HG02943 (cell line): ENCODE data around the gene UQCC2.

Experiments
- ATAC-seq: cut with Tn5 transposase; IDR thresholded peaks from one replicate; pipeline ENCODE4 v1.9.1; 2021; ENCODE audit warnings: mild to moderate bottlenecking, low read depth, moderate library complexity; ENCODE audit not compliant: unreplicated experiment

Gene UQCC2

DNA sequence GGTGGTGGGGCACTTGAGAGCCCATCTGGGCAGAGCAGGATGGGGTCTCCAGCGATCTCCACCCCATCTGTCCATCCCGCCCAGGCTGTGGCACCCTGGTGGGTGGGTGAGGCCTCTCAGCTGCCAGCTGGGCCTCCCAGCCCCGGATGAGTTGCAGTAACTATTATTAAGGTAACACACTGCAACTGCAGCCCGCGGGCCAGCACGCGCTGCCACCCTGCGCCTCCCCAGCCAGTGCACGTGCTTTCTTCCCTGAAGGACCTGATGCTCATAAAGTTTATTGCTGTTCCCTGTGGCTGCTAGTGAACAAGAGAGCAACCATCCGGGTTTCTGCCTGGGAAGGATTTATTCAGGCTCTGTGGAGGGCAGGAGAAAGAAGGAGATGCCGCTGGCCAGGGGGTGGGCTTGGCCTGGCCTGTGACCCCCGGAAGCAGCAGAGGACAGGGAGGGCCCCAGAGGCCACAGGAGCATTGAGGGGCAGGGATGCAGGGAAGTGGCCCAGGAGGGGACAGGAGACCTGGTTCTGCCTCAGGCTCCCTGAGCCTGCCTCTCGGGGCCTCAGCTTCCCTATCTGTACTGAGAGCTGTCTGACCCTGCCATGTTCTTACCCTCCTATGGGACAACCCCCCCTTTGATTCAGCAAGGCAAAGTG lies 33.5 kb upstream of the UQCC2 start:
- ATAC-seq = no peak

DNA sequence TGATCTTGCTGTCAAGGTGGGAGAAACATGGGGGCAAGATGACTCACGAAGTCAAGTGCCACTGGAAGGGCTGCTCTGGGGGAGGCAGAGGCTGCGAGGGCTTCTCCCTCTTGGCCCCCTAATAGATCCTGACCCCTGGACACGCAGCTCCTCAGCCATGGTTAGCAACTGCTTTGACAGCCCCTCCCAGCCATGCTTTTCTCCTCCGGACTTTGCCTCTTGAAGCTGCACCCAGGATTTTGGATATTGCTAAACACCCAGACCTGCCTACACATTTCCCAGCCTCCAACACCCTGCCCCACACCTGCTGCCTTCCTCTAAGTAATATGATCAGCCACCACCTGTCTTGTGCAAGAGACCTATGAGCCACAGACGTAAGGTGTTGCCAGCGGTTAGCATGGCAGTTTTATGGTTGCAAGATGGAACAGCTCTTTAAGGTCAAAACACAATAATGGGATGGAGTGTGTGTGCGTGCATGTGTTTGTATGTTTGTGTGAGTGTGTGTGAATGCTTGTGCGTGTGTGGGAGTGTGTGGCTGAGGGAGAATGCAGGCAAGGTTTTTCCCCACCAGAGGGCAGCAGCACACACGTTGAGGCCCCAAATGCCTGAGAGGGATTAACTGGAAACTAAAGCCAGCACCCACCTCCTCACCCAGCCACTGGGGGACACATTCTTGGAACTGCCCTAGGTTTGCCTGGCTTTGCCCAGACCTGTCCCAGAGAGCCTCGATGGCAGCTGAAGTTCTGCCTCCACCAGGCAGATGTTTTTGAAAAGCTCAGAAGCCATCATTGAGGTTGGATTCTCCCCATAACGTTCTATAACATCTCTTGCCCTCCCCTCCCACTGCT lies 32.7 kb upstream of the UQCC2 start:
- ATAC-seq = no peak

DNA sequence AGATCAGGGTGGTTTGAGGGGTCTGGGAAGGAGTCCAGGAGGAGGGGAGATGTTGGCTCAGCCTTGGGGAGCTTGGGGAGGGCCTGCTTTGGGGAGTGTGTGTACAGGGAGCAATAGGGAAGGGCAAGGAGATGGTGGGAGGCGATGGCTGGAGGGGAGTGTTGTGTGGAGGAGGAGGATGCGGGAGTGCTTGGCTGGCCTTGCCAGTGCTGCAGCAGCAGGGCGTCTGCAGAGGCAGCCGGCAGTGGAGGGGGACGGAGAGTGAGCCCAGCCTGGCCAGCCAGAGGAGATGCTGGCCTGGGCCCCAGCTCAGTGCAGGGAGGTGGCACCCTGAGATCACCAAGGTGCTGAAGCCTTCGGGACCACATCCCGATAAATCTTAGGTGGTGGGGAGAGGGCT lies 31.3 kb upstream of the UQCC2 start:
- no peak for ATAC-seq

DNA sequence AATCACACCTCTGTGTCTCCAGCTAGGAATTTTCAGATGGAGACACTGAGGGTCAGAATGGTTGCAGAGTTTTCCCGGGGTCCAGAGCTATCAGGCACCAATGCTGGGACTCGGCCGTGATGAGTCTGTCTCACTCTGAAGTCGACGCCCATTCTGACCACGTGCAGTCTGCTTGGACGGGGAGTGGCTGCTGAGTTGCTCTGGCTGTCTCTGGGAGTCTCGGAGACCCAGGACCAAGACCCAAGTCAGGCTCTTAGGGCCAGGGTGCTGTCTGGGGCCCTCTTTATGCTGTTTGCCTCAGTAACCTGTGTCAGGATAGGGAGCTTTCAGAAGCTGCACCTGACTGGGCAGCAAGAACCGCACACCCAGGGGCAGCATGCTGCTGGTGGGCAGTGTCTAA lies 30.6 kb upstream of the UQCC2 start:
- ATAC-seq = no peak

DNA sequence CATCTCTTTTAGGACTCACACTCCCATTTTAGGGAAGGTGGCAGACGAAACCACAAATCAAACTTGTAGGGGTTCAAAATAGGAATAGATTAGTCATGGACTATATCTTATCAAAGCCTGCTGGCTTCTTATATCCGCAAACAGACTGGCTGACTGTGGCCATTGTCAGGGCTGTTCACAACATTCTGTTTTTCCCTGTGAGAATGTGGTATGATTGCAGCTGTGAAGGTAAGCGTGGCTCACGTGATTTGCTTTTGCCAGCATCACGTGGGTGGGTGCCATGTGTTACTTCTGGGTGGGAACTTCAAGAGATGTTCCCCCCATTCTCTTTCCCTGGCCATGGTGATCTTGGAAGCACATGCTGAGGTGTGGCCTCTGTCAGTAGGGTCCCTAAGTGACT lies 29.3 kb upstream of the UQCC2 start:
- no peak for ATAC-seq

- ATAC-seq = no peak
Measured at GRCh38 chr6:33740204-33740608, 28.7 kb upstream of the UQCC2 start.

- ATAC-seq = no peak
Measured at GRCh38 chr6:33739571-33739970, 28.1 kb upstream of the UQCC2 start.

- no peak for ATAC-seq
Measured at GRCh38 chr6:33738879-33739278, 27.4 kb upstream of the UQCC2 start.

GRCh38 chr6:33738153-33738552 lies 26.7 kb upstream of the UQCC2 start:
- ATAC-seq = no peak

- ATAC-seq = no peak
Measured at GRCh38 chr6:33737267-33738026, 25.9 kb upstream of the UQCC2 start.

DNA sequence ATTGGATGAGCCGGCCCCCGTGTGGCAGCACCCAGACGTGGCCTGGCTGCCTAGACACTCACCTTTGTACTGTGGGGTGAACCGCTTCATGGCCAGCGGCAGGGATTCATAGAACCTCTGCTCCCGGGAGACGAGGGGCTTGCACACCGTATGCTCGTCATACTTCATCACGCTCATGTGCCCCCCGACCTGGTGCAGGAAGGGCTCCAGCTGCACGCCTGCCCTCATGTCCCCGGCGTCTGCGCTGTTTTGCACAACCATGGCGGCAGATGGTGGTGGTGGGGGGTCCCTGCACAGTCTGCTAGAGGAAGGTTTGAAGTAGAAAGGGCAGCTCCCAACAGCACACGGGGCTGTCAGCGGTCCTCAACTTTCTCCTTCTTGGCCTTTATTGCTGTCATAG lies 23.7 kb upstream of the UQCC2 start:
- ATAC-seq = no peak

GRCh38 chr6:33733709-33734007 lies 22.2 kb upstream of the UQCC2 start:
- ATAC-seq = no peak

- ATAC-seq = no peak
Measured at GRCh38 chr6:33732817-33733708, 21.6 kb upstream of the UQCC2 start.

DNA sequence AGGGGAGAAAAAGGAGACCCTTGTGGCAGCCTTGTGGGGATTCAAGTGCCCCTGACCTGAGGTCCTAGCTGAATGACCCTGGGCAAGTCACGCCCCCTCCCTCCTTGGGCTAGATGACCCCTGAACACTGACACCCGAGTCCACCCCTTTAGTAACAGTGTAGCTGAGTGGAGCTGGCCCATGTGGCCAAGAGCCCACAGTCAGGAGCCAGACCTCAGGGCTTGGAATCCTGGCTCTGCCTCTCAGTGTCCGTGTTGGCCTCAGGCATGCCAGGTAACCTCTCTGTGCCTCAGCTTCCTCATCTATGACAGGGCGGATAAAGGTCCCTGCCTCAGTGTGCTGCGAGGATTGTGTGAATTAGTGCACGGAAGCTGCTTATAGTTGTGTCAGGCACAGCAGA lies 20.9 kb upstream of the UQCC2 start:
- ATAC-seq = no peak

DNA sequence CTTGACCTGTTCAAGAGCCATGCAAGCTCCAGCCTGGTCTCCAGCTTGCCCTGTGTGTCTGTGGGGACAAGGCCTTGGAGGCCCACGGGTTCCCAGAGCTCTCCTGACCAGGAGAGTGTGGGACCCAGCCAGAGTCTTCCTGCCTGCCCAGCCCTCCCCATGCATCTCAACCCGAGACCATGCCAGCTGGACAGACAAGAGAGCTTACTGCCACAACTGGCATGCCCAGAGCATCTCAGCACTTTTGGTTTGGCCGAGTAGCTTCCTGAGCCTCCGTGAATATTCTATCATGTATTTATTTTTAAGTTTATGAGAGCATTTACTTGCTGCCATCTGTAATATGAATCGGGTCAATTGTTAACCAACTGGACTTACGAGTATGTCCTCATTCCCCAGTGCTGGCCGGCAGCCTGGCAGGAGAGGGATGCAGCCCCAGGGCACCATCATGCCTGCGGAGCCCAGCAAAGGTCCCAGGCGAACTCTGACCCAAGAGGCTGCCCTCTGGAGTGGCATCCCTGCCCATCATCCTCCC lies 20.3 kb upstream of the UQCC2 start:
- ATAC-seq = no peak

GRCh38 chr6:33731035-33731434 lies 19.5 kb upstream of the UQCC2 start:
- ATAC-seq = no peak

DNA sequence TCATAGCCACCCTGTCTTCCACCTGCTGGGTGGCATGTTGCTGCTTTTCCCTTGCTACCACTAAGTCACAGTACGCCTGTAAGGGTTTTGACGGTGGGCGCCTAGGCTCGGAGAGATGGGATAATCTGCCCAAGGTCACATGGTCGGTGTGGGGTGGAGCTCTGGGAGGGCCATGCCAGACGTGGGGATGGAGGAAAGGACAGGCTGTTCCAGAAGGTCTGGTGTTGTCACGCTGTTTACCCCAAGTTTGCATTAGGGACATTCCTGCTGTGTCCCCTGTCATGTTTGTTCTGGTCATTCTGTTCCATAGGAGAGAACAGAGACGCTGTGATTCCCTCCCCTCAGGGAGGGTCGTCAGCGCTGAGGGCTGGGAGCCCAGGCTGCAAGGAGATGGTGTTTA lies 19.1 kb upstream of the UQCC2 start:
- no peak for ATAC-seq

DNA sequence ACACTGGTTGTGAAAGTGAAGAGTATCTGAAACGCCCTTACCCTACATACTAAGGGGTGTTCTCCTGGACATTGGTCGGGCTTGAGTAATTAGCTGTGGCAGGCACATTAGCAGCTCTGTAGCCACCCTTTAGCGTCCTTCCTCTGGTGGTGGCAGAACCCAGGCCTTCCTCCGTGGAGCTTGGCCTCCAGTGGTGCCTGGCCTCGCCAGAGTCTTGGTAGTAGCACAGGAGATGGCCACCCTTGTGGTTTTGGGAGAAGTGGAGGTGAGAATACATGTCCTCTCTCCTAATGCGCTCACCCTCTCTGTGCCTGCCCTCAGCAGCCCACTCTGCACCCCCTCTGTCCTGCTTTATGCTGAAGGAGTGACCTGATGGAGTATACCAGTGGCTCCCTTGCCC lies 17.6 kb upstream of the UQCC2 start:
- no peak for ATAC-seq

- ATAC-seq = no peak
Measured at GRCh38 chr6:33728438-33728837, 16.9 kb upstream of the UQCC2 start.

DNA sequence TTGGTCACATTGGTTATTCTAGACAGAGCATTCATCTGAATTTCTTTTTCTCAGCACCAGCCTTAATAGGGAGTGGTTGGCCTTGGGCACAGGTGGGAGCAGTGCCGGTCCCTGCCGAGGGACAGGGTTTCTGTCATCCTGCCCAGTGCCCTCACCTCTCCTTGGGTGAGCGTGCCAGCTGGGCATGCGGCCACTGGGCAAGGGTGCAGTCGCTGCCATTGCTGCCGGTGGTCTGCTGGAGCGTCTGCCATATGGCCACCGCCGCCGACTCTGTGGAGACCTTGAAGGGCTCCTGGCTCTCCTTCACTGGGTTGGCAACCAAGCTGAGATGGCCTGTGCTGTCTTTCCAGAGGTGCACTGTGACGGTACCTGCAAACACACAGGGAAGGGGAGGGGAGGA lies 16.4 kb upstream of the UQCC2 start:
- ATAC-seq = no peak
